HG03558 (cell line): ENCODE measurements around the gene ARID4B.
"Not testable (repeated sequence)": the region's sequence is repeated elsewhere in the genome, so short reads cannot be mapped to it uniquely, and the experiment has no call there.

Source experiments
- ATAC-seq: cut with Tn5 transposase; IDR thresholded peaks from one replicate; pipeline ENCODE4 v1.9.1; 2021; ENCODE audit warnings: moderate number of reproducible peaks; ENCODE audit not compliant: unreplicated experiment; ENCODE audit errors: extremely low read depth

Gene ARID4B

GRCh38 chr1:235275836-235276235, 52.1 kb downstream of the ARID4B start:
- ATAC-seq = no peak

- ATAC-seq = peak; percentile 42
These were observed 52.8 kb downstream of the ARID4B start for GRCh38 chr1:235275223-235275622.

DNA sequence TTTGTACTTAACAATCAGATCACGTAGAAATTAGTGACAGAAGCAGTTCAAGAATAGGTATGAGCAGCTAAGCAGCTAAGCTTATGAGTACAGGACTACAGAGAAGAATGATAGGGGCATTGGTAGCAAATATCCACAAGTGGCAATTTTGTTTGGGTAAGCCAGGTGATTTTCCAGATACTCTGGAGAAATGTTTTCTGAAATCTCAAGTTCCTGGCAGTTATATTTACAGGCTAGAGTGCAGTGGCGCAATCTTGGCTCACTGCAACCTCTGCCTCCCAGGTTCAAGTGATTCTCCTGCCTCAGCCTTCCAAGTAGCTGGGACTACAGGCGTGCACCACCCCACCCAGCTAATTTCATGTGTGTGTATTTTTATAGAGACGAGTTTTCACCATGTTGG, 55.1 kb downstream of the ARID4B start:
- ATAC-seq = no peak

DNA sequence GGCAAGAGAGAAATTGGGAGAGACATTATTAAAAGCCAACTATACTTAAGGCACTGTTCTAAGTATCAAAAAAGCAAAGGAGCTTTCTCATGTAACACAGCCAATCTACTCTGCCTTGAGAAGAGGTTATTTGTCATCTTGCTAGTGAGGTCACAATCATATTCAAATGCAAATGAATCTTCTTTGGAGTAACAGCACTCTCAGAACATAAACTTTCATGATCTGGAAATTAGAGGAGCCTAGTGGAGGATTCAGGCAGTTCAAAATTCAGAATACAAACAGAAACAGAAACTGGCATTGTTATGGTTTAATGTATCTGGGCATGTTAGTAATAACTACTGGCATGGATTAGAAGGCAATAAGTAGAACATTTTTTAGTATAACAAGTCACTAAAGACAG, 57.4 kb downstream of the ARID4B start:
- no peak for ATAC-seq

- ATAC-seq = not testable (repeated sequence)
These were observed 58.0 kb downstream of the ARID4B start for GRCh38 chr1:235269990-235270389.

- ATAC-seq = no peak
These were observed 59.4 kb downstream of the ARID4B start for GRCh38 chr1:235268379-235269125.

GRCh38 chr1:235266967-235267366, 61.0 kb downstream of the ARID4B start:
- ATAC-seq = no peak

DNA sequence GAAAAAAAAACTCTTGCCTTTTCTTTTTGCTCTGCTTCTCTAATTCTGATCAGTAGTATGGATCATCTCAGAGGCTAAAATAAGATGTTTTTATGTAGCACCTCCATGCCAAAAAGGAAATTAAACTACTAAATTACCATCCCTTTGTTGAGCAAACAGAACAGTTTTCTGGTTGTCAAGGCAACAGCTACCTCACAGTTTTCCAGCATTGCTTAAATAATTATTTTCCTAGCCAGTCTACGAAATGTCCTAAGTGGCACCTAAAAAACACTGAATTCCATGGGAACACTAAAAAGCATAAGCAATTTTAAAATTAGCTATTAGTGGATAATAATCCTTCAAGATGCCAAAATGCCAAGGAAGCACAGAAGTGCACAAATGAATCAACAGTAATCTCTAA, 61.7 kb downstream of the ARID4B start:
- no peak for ATAC-seq

- ATAC-seq = no peak
These were observed 62.1 kb downstream of the ARID4B start for GRCh38 chr1:235265900-235266299.

- ATAC-seq = no peak
These were observed 63.7 kb downstream of the ARID4B start for GRCh38 chr1:235264327-235264726.

DNA sequence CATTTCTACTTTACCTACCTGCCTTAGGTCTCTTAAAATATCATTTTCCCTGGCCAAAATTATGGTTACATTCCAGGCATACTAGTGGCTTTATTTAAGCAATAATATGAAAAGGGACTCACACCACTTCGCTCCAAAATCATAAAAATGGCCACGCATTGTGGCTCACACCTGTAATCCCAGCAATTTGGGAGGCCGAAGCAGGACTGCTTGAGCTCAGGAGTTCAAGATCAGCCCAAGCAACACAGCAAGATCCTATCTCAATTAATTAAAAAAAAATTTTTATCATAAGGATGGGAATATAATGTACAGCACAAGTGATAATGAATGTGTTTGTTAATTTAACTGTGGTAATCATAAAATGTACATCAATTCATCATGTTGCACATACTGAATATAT, 65.4 kb downstream of the ARID4B start:
- no peak for ATAC-seq

- no peak for ATAC-seq
These were observed 66.7 kb downstream of the ARID4B start for GRCh38 chr1:235261243-235261642.

DNA sequence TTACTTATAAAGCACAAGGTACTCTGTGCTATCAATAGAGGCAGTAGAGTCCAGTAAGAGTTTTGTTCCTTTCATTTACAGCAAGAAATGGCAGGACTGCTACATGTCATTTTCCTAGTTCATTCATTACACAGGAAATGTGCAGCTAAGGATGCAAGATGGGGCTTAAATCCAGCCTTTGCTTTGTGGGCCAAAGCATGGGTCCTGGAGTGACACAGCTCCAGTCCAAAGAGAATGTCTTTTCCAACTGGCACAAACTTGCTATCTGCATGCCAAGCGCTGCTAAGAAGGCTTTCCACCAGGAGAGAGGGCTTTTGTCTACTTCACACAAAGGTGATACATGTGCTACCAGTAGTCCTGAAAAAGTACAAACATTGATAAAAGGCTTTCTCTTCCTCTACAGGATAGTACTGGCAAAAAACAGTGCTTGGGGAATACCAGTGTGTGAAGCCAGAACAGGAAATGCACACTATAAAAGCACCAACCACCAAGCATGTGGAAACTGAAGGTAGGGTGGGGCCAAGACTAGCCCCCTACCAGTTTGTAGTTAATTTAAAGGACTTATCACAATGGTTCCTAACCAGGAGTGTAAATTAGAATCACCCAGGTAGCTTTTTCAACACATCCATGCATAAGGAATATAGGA, 68.7 kb downstream of the ARID4B start:
- ATAC-seq = no peak

DNA sequence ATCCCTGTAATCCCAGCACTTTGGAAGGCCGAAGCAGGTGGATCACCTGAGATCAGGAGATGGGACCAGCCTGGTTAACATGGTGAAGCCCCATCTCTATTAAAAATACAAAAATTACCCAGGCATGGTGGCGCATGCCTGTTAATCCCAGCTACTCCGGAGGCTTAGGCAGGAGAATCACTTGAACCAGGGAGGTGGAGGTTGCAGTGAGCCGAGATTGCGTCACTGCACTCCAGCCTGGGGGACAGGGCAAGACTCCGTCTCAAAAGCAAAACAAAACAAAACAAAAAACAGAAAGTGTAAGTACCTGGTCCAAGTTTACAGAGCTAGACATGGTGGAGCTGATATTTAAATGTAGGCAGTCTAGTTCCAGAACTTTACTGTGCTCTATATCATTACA, 69.9 kb downstream of the ARID4B start:
- not testable (repeated sequence) for ATAC-seq

DNA sequence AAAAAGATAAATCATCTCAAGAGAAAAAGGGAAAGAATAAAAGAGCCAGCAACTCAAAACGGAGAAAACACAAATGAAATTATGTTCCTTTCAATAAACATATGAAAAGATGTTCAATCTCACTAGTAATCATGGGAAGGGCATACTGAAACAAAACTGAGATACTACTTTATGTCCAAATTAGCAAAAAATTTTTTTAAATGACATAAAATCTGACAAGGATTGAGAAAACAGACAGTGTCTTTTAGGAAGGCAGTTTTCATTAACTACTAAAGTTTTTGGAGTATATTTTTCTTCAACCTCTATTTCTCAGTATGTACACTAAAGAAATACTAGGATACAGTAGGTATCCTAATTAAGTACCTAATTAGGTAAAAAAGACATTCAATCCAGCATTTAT, 73.3 kb downstream of the ARID4B start:
- no peak for ATAC-seq

- ATAC-seq = no peak
These were observed 74.6 kb downstream of the ARID4B start for GRCh38 chr1:235253219-235253962.

DNA sequence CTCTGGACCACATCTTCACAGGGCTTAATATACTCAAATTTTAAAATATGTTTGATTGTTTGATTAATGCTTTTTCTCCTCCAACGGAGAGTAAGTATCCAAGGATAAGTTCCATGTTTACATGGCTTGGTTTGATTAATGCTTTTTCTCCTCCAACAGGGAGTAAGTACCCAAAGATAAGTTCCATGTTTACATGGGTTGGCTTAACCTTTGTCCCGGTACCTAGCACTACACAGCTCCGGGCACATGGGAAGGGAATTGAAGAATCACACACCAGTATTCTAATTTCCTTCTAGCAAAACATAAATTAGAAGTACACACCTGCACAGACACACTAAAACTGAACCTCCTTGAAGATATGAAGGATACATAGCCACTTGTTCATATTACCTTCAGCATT, 77.5 kb downstream of the ARID4B start:
- ATAC-seq = no peak

DNA sequence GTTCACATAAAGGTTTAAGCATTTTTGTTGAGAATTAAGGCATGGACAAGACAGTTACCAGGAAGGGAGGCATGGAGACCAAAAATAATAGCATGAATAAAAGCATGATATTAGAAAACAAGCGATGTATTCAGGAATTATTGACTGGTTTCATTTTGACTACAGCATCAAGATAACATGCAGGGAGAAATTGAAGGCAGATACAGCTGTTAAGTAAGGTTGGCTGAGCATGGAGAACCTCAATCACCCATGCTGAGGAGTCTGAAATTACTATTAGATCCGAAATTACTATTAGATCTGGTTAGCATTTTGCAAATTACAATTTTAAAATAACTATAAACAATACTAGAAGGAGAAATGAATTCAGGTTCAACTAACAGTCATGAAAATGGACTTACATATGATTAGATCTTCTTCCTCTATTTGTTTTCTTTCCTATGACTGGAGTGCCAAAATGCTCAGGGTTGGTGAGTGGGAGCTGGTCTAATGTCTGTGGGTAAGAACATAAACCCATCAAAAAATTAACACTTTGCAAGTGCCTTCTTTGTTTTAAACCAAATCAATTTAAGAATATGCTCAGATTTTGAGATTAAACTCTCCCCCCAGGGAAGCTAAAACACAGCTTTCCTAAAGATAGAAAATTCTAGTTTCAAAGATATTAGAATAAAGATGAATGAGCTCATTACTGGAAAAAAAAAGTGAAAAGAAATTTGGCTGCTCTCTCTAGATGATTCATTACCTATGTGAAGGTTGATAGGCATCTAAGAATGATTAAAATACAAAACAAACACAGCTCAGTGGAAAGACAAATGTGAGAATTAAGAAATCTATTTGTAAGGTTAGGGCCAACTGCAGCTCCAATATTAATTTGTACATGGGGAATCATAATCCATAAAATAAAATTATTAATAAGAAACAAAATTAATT, 81.7 kb downstream of the ARID4B start:
- no peak for ATAC-seq

DNA sequence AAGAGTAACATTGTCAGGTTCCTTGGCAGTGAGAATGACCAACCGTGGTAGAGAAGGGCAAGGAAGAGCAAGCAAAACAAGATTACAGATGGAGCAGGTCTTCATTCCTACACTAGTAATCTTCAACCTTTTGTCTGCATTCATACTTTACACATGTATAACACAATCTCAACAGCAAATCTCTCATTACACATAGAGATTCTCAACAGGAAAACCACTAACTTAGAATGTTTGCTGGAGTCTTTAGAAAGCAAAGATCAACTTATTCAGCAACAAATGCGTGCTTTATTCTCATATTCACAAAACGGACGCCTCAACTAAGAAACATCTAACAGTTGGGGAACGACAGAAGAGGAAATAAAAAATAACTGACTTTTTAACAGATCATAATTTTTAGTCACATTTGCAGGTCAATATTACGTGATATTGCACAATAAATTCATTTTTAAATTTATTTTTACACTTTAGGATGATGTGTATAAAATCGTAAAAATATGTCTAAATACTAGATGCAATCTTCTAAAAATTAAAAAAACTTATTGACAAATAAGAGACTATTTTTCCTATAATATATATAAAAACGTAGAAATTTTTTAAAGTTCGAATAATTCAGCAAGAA, 82.9 kb downstream of the ARID4B start:
- no peak for ATAC-seq

DNA sequence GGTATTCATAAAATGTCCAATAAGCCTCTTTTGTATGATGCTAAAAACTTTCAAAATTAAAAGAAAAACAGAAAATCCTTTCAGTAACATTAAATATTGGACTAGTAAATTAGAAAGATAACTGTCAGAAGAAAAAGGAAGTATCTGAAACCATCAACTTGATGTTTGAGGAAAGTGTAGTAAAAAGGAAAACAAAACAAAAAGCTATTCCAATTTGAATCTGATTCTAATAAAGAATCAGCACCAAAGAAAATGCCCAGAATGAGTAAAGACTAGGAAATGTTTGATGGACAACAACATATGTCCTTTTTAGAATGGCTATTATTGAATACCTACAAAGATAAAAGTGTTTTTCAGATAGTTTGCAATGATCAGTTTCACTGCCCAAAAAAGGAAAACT, 87.0 kb downstream of the ARID4B start:
- no peak for ATAC-seq
